ENCODE measurements around the gene RNF31.
A peak's percentile ranks its signal among the peaks of the same experiment; 100 is the strongest.
"Not testable (repeated sequence)": the region's sequence is repeated elsewhere in the genome, so short reads cannot be mapped to it uniquely, and the experiment has no call there.

RNF31 gene

GRCh38 chr14:24194873-24195185 is 47.5 kb downstream of the RNF31 start:
- H3K27ac ChIP-seq: peak overlapping the region; percentile 92
- POLR2A ChIA-PET (ENCODE audit: low non-redundant PET): interaction anchor here (0.6 kb wide), 1 partner anchor 29 kb away, joined by 4 read pairs; no protein-coding TSS in a partner anchor
- CTCF ChIA-PET: interaction anchor here (0.6 kb wide), 1 partner anchor 48 kb away, joined by 3 read pairs; no protein-coding TSS in a partner anchor
- DNase-seq (ENCODE audit: low spot score): no peak
- TF ChIP-seq, protein P1, sequence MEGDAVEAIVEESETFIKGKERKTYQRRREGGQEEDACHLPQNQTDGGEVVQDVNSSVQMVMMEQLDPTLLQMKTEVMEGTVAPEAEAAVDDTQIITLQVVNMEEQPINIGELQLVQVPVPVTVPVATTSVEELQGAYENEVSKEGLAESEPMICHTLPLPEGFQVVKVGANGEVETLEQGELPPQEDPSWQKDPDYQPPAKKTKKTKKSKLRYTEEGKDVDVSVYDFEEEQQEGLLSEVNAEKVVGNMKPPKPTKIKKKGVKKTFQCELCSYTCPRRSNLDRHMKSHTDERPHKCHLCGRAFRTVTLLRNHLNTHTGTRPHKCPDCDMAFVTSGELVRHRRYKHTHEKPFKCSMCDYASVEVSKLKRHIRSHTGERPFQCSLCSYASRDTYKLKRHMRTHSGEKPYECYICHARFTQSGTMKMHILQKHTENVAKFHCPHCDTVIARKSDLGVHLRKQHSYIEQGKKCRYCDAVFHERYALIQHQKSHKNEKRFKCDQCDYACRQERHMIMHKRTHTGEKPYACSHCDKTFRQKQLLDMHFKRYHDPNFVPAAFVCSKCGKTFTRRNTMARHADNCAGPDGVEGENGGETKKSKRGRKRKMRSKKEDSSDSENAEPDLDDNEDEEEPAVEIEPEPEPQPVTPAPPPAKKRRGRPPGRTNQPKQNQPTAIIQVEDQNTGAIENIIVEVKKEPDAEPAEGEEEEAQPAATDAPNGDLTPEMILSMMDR (conservative IDR thresholded peaks at IDR 0.05; ENCODE audit: low read depth): no peak

GRCh38 chr14:24195186-24196070 is 48.1 kb downstream of the RNF31 start, which contains the start of gene TM9SF1:
Gene TM9SF1, minus strand, starts transcription at chr14:24195441. Its CDS starts 422 bp downstream, at chr14:24195019.
- TF ChIP-seq, protein P1 (conservative IDR thresholded peaks at IDR 0.05; ENCODE audit: low read depth): no peak
- POLR2A ChIA-PET (ENCODE audit: low non-redundant PET): interaction anchor here (0.6 to 0.9 kb wide), 2 partner anchors 28 to 81 kb away, joined by 3 to 4 read pairs; no protein-coding TSS in a partner anchor
- H3K27ac ChIP-seq: peak within 1 kb of the TSS; percentile 92
- CTCF ChIA-PET: interaction anchor here (0.6 to 1.0 kb wide), 4 partner anchors 17 to 135 kb away, joined by 3 to 4 read pairs (median 3); no protein-coding TSS in a partner anchor
- DNase-seq (ENCODE audit: low spot score): peak; percentile 76

GRCh38 chr14:24196071-24197055 is 49.1 kb downstream of the RNF31 start:
- ChIA-PET POLR2A (ENCODE audit: low non-redundant PET) (interaction anchor here (0.9 kb wide), 1 partner anchor 82 kb away, joined by 3 read pairs; no protein-coding TSS in a partner anchor), CTCF (interaction anchor here (0.6 to 1.0 kb wide), 4 partner anchors 16 to 134 kb away, joined by 3 to 4 read pairs (median 3); no protein-coding TSS in a partner anchor)
- no peak for DNase-seq (ENCODE audit: low spot score)
- TF ChIP-seq, protein P1 (conservative IDR thresholded peaks at IDR 0.05; ENCODE audit: low read depth): no peak
- H3K27ac ChIP-seq: peak overlapping the region; percentile 92

DNA sequence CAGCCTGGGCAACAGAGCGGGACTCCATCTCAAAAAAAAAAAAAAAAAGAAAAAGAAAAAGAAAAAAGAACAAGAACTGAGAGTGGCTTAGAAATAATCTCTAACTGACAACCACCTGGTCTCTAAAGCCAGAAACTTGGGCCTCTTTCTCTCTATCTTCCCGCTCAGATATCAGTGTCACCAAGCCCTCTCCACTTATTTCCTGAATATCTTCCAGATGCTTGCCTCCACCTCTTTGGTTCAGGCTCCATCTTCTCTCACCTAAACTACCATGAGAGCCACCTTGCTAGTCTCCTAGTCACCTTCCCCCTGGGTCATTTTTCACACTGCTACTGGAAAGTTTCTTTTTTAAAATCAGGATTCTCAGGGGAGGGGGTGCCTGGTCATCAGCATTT is 49.8 kb downstream of the RNF31 start:
- TF ChIP-seq, protein P1 (conservative IDR thresholded peaks at IDR 0.05; ENCODE audit: low read depth): no peak
- DNase-seq (ENCODE audit: low spot score): no peak
- CTCF ChIA-PET: interaction anchor here (0.7 kb wide), 1 partner anchor 91 kb away, joined by 3 read pairs; no protein-coding TSS in a partner anchor
- H3K27ac ChIP-seq: peak overlapping the region; percentile 92
- POLR2A ChIA-PET (ENCODE audit: low non-redundant PET): no interaction called here

- ChIA-PET POLR2A (ENCODE audit: low non-redundant PET) (interaction anchor here (0.6 kb wide), 1 partner anchor 30 kb away, joined by 3 read pairs; no protein-coding TSS in a partner anchor), CTCF (interaction anchor here (0.6 kb wide), 1 partner anchor 109 kb away, joined by 3 read pairs; the partner anchor contains the start of gene CIDEB)
- DNase-seq (ENCODE audit: low spot score): no peak
- TF ChIP-seq, protein P1 (conservative IDR thresholded peaks at IDR 0.05; ENCODE audit: low read depth): no peak
- no peak overlapping the region for H3K27ac ChIP-seq
These were observed 51.7 kb downstream of the RNF31 start for GRCh38 chr14:24198814-24199524.

GRCh38 chr14:24202538-24202937 is 55.2 kb downstream of the RNF31 start:
- POLR2A ChIA-PET (ENCODE audit: low non-redundant PET); H3K27ac ChIP-seq; DNase-seq (ENCODE audit: low spot score); CTCF ChIA-PET: not testable (repeated sequence)

- POLR2A ChIA-PET (ENCODE audit: low non-redundant PET); DNase-seq (ENCODE audit: low spot score); H3K27ac ChIP-seq: not testable (repeated sequence)
- CTCF ChIA-PET: interaction anchor here (0.6 kb wide), 1 partner anchor 69 kb away, joined by 5 read pairs; no protein-coding TSS in a partner anchor
These were observed 56.1 kb downstream of the RNF31 start for GRCh38 chr14:24203249-24203886.
